ENCODE data around the gene CIAPIN1. TPM values are rescaled to one million over a fixed set of nuclear protein-coding genes. Genes with fewer than 3 reads are reported as not detected.

Gene CIAPIN1
- polyA plus RNA-seq, 1 experiment: 55.3 TPM

- POLR2A ChIA-PET: no interaction called here
- TF ChIP-seq CTCF (IDR thresholded peaks at IDR 0.05; ENCODE audit: insufficient read depth, low read depth, low read length): no peak
- Histone ChIP-seq H3K36me3 (ENCODE audit: control insufficient read depth, insufficient read depth, low read length) (peaks cover 15% of the 10 kb centered on the region), H3K27me3 (ENCODE audit: control insufficient read depth, insufficient read depth, low read length) (no peaks in the 10 kb centered on the region), H3K4me3 (ENCODE audit: low read depth, low read length) (no peak overlapping the region)
- CTCF ChIA-PET: no interaction called here
- DNase-seq (ENCODE audit: low read depth): no peak
Measured at GRCh38 chr16:57427824-57428223, 19.4 kb downstream of the CIAPIN1 start.

GRCh38 chr16:57427307-57427706 lies 19.9 kb downstream of the CIAPIN1 start:
- H3K4me3 ChIP-seq (ENCODE audit: low read depth, low read length): no peak overlapping the region
- POLR2A ChIA-PET: no interaction called here
- no peaks in the 10 kb centered on the region for H3K27me3 ChIP-seq (ENCODE audit: control insufficient read depth, insufficient read depth, low read length)
- no peak for DNase-seq (ENCODE audit: low read depth)
- CTCF ChIA-PET: interaction anchor here (1.5 to 17.0 kb wide), 3 partner anchors 10 to 121 kb away, joined by 6 to 461 read pairs (median 9); no protein-coding TSS in a partner anchor
- H3K36me3 ChIP-seq (ENCODE audit: control insufficient read depth, insufficient read depth, low read length): peaks cover 14% of the 10 kb centered on the region
- no peak for TF ChIP-seq CTCF (IDR thresholded peaks at IDR 0.05; ENCODE audit: insufficient read depth, low read depth, low read length)

- no peaks in the 10 kb centered on the region for H3K27me3 ChIP-seq (ENCODE audit: control insufficient read depth, insufficient read depth, low read length)
- TF ChIP-seq CTCF (IDR thresholded peaks at IDR 0.05; ENCODE audit: insufficient read depth, low read depth, low read length): no peak
- no peak for DNase-seq (ENCODE audit: low read depth)
- ChIA-PET POLR2A (interaction anchor here (0.6 kb wide), 1 partner anchor 271 kb away, joined by 3 read pairs; no protein-coding TSS in a partner anchor), CTCF (interaction anchor here (1.5 to 17.0 kb wide), 3 partner anchors 9 to 120 kb away, joined by 6 to 461 read pairs (median 9); no protein-coding TSS in a partner anchor)
- H3K4me3 ChIP-seq (ENCODE audit: low read depth, low read length): no peak overlapping the region
- peaks cover 12% of the 10 kb centered on the region for H3K36me3 ChIP-seq (ENCODE audit: control insufficient read depth, insufficient read depth, low read length)
Measured at GRCh38 chr16:57426356-57426755, 20.8 kb downstream of the CIAPIN1 start.

- TF ChIP-seq CTCF (IDR thresholded peaks at IDR 0.05; ENCODE audit: insufficient read depth, low read depth, low read length): no peak
- no peak for DNase-seq (ENCODE audit: low read depth)
- ChIA-PET CTCF (interaction anchor here (1.0 to 17.0 kb wide), 4 partner anchors 8 to 118 kb away, joined by 3 to 461 read pairs (median 120); no protein-coding TSS in a partner anchor), POLR2A (no interaction called here)
- no peaks in the 10 kb centered on the region for H3K27me3 ChIP-seq (ENCODE audit: control insufficient read depth, insufficient read depth, low read length)
- no peak overlapping the region for H3K4me3 ChIP-seq (ENCODE audit: low read depth, low read length)
- peaks cover 8% of the 10 kb centered on the region for H3K36me3 ChIP-seq (ENCODE audit: control insufficient read depth, insufficient read depth, low read length)
Measured at GRCh38 chr16:57424583-57424982, 22.6 kb downstream of the CIAPIN1 start.

- CTCF ChIA-PET: interaction anchor here (0.7 to 17.0 kb wide), 13 partner anchors 10 to 331 kb away, joined by 3 to 461 read pairs (median 4); partner anchors contain the start of genes CIAPIN1, COQ9, CPNE2 and POLR2C
- POLR2A ChIA-PET: no interaction called here
Measured at GRCh38 chr16:57423152-57423551, 24.0 kb downstream of the CIAPIN1 start.

More at GRCh38 chr16:57423152-57423551, 24.0 kb downstream of the CIAPIN1 start:
- Histone ChIP-seq H3K4me3 (ENCODE audit: low read depth, low read length) (no peak overlapping the region), H3K36me3 (ENCODE audit: control insufficient read depth, insufficient read depth, low read length) (peaks cover 2% of the 10 kb centered on the region; the same call in 1 of the 2 replicates), H3K27me3 (ENCODE audit: control insufficient read depth, insufficient read depth, low read length) (no peaks in the 10 kb centered on the region)
- no peak for TF ChIP-seq CTCF (IDR thresholded peaks at IDR 0.05; ENCODE audit: insufficient read depth, low read depth, low read length)
- DNase-seq (ENCODE audit: low read depth): no peak
